Measurements from ENCODE around the gene CAPN2.
A peak's percentile ranks its signal among the peaks of the same experiment; 100 is the strongest.

CAPN2 gene

DNA sequence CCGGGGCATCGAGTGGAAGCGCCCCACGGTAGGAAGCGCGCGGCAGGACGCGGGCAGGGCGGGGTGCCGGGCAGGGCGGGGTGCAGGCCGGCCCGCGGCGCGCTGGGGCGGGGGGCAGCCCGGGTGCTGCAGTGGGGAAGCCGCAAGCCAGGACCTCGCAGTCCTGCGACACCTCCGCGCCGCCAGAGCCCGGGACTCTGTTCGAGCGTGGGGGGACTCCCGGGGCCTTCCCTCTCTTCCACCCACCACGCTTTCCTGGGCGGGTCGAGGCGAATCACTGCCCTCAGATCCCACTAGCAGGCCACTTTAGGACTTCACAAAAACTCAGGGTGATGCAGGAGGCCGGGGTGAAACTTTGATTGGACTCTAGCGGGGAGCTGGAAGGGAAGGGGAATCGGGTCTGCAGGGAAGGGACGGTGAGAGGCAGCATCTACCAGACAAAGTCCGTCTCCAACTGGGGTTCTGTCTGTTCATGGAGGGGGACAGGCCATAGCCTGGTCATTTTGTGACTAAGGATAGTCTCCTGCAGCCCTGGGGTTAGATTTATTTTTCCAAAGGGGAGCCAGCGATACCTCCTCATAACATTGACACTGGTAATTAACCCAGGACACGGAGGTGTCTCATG, 623 bp downstream of the CAPN2 start:
- Histone ChIP-seq H3K27ac (ENCODE audit: low read depth, low read length) (no peak overlapping the region; the same call in 1 of the 2 replicates), H3K4me1 (ENCODE audit: control insufficient read depth, insufficient read depth, low read length) (peaks cover 45% of the 10 kb centered on the region), H3K9me3 (ENCODE audit: control insufficient read depth, insufficient read depth, low read depth, low read length) (no peaks in the 10 kb centered on the region), H3K4me3 (ENCODE audit: low read depth, low read length) (peak overlapping the region; percentile 95), H3K36me3 (ENCODE audit: control insufficient read depth, insufficient read depth, low read length) (peaks cover 2% of the 10 kb centered on the region; the same call in 1 of the 2 replicates), H3K27me3 (ENCODE audit: control insufficient read depth, insufficient read depth, low read length) (peaks cover 55% of the 10 kb centered on the region), H3K9ac (ENCODE audit: low read length) (peak overlapping the region; percentile 97)

DNA sequence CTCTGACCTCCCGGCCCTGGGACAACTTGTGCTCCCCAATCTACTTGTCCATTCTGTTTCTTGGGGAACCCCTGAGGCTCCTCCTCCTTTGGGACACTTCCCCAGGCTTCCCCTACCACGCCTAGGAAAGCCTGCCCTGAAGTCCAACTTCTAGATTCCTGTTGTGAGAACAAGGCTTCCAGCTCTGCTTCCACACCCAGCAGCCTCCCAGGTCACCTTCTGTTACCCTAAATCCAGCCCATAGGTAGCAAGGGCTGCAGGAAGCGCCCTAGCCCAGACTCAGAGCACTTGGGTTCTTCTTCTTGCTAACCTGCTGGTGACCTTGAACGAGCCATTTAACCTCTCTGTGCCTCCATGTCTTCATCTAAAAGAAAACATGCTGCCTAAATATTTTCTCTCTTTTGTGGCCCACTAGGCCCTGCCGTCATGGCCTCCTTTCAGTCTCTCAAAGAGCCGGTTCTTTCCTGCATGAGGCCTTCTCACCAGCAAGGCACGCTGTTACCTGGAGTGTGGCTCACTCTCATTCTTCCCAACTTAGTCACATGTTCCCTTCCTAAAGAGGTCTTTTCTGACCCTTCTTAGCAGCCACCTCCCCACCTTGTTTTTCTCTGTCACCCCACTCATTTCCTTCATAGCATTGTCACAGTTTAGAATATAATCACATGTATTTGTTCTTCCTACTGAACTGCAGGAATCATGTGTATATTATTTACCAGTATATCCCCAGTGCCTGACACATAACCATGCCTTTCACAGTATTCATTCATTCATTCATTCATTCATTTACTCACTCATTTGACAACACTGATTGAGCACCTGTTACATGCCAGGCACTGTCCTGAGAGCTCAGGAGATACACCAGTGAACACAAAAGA, 1.4 kb downstream of the CAPN2 start:
- Histone ChIP-seq H3K27me3 (ENCODE audit: control insufficient read depth, insufficient read depth, low read length) (peaks cover 62% of the 10 kb centered on the region), H3K4me1 (ENCODE audit: control insufficient read depth, insufficient read depth, low read length) (peaks cover 52% of the 10 kb centered on the region), H3K4me3 (ENCODE audit: low read depth, low read length) (peak overlapping the region; percentile 95), H3K9me3 (ENCODE audit: control insufficient read depth, insufficient read depth, low read depth, low read length) (no peaks in the 10 kb centered on the region), H3K36me3 (ENCODE audit: control insufficient read depth, insufficient read depth, low read length) (peaks cover 8% of the 10 kb centered on the region; the same call in 1 of the 2 replicates), H3K27ac (ENCODE audit: low read depth, low read length) (no peak overlapping the region), H3K9ac (ENCODE audit: low read length) (peak overlapping the region; percentile 97)

DNA sequence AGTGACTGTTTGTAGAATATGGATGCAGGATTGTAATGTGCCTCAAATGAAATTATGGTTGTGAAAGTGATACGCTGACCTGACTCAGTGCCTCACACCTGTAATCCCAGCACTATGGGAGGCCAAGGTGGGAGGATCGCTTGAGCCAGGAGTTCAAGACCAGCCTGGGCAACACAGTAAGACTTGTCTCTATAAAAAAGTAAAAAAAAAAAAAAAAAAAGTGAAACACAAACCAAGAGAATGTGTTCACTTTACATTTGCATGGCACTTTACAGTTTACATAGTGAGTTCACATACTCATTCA, 2.0 kb downstream of the CAPN2 start:
- no peaks in the 10 kb centered on the region for H3K9me3 ChIP-seq (ENCODE audit: control insufficient read depth, insufficient read depth, low read depth, low read length)
- peaks cover 8% of the 10 kb centered on the region; the same call in 1 of the 2 replicates for H3K36me3 ChIP-seq (ENCODE audit: control insufficient read depth, insufficient read depth, low read length)
- no peak overlapping the region for H3K27ac ChIP-seq (ENCODE audit: low read depth, low read length)
- H3K27me3 ChIP-seq (ENCODE audit: control insufficient read depth, insufficient read depth, low read length) = peaks cover 63% of the 10 kb centered on the region
- peaks cover 58% of the 10 kb centered on the region for H3K4me1 ChIP-seq (ENCODE audit: control insufficient read depth, insufficient read depth, low read length)
- H3K4me3 ChIP-seq (ENCODE audit: low read depth, low read length) = 0 out of 2 replicates have a peak overlapping the region, but pooled peaks have one; percentile 95
- no peak overlapping the region for H3K9ac ChIP-seq (ENCODE audit: low read length)

DNA sequence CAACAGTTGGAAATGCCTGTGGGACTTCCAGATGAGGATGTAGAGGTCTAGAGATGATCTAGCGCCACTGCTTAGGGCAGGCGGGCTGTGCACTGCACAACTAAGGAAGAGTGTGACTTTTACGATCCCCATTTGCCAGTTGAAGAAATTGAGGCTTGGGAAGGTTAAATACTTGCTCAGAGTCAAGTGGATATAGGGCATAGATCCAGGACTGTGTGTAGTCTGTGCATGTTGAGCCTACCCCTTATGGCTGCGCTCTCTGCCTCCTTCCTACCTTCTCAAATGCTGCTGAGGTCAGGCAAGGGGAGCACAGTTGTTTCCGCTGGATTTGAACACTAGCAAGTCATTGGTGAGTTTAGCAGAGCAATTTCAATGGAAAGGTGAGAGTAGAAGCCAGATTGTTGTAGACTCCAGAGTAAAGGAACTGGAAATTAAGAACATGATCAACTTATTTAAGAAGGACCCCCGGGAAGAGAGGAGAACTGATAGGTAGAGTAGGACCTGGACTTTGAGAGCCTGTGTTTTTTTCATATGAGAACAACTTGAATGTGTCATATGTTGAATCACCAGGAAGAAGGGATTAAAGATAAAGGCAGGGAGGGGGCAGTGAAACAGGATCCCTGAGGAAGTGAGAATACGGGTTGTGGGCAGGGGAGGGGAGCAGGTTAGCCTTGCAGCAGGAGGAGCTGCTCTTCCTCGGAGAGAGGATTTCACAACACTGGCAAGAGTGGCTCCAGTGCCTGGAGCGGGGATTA, 2.7 kb downstream of the CAPN2 start:
- no peaks in the 10 kb centered on the region for H3K9me3 ChIP-seq (ENCODE audit: control insufficient read depth, insufficient read depth, low read depth, low read length)
- peak overlapping the region; percentile 38 for H3K9ac ChIP-seq (ENCODE audit: low read length)
- peaks cover 8% of the 10 kb centered on the region; the same call in 1 of the 2 replicates for H3K36me3 ChIP-seq (ENCODE audit: control insufficient read depth, insufficient read depth, low read length)
- H3K4me1 ChIP-seq (ENCODE audit: control insufficient read depth, insufficient read depth, low read length) = peaks cover 60% of the 10 kb centered on the region
- no peak overlapping the region for H3K27ac ChIP-seq (ENCODE audit: low read depth, low read length)
- peaks cover 70% of the 10 kb centered on the region for H3K27me3 ChIP-seq (ENCODE audit: control insufficient read depth, insufficient read depth, low read length)
- peak overlapping the region; percentile 31; the same call in 1 of the 2 replicates for H3K4me3 ChIP-seq (ENCODE audit: low read depth, low read length)

DNA sequence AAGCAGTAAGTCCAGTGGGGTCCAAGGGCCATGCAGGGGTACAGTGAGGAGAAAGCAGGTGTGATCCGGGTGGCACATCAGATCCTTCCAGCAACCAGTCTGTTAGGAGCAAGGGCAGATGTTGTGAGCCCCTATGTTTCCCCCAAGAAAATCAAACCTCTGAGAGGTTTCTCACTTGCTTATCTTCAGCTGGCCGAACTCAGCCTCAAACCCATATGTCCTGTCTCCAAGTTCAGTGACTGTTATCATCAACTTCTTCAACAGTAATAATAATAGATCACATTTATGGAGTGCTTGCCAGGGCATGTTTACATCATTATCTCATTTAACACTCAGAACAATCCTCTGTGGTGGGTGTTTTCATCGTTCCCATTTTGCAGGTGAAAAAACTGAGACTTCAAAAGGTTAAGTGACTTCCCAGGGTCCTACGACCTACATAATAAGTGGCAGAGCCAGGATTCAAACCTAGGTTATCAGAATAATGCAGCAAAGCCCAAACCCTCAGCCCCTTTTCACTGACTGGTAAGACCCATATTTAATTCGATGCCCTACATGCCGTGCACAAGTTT, 3.3 kb downstream of the CAPN2 start:
- peaks cover 13% of the 10 kb centered on the region for H3K36me3 ChIP-seq (ENCODE audit: control insufficient read depth, insufficient read depth, low read length)
- H3K4me1 ChIP-seq (ENCODE audit: control insufficient read depth, insufficient read depth, low read length) = peaks cover 60% of the 10 kb centered on the region
- H3K27ac ChIP-seq (ENCODE audit: low read depth, low read length) = no peak overlapping the region
- H3K4me3 ChIP-seq (ENCODE audit: low read depth, low read length) = peak overlapping the region; percentile 31; the same call in 1 of the 2 replicates
- H3K27me3 ChIP-seq (ENCODE audit: control insufficient read depth, insufficient read depth, low read length) = peaks cover 76% of the 10 kb centered on the region
- peak overlapping the region; percentile 38 for H3K9ac ChIP-seq (ENCODE audit: low read length)
- H3K9me3 ChIP-seq (ENCODE audit: control insufficient read depth, insufficient read depth, low read depth, low read length) = no peaks in the 10 kb centered on the region

DNA sequence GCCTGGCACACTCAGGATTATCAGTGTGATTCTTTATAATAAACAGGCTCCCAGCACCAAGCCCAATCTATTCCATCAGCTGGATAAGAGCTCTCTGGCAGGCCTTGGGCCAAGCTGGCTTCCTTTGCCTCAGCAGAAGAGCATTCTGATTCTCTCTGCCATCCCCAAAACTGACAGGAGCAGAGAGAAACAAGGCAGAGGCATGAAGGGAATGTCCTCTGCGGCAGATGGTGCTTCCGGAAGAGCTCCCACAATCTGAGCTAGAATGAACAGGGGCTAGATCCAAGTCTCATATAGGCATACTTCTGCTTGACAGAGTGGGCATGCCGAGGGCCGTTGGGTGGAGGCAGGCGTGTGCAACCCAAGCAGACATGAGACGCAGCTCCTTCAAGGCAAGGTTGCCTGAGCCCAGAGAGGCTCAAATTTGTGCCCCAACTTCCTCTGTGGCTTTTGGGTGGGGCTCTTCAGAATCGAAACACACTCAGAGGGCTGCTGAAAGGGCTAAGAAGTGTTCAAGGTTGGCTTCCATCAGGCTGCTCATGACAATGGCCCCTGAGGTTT, 4.0 kb downstream of the CAPN2 start:
- H3K4me1 ChIP-seq (ENCODE audit: control insufficient read depth, insufficient read depth, low read length) = peaks cover 60% of the 10 kb centered on the region
- H3K9ac ChIP-seq (ENCODE audit: low read length) = no peak overlapping the region
- no peak overlapping the region for H3K4me3 ChIP-seq (ENCODE audit: low read depth, low read length)
- no peaks in the 10 kb centered on the region for H3K9me3 ChIP-seq (ENCODE audit: control insufficient read depth, insufficient read depth, low read depth, low read length)
- peaks cover 83% of the 10 kb centered on the region for H3K27me3 ChIP-seq (ENCODE audit: control insufficient read depth, insufficient read depth, low read length)
- H3K36me3 ChIP-seq (ENCODE audit: control insufficient read depth, insufficient read depth, low read length) = peaks cover 20% of the 10 kb centered on the region
- no peak overlapping the region for H3K27ac ChIP-seq (ENCODE audit: low read depth, low read length)

DNA sequence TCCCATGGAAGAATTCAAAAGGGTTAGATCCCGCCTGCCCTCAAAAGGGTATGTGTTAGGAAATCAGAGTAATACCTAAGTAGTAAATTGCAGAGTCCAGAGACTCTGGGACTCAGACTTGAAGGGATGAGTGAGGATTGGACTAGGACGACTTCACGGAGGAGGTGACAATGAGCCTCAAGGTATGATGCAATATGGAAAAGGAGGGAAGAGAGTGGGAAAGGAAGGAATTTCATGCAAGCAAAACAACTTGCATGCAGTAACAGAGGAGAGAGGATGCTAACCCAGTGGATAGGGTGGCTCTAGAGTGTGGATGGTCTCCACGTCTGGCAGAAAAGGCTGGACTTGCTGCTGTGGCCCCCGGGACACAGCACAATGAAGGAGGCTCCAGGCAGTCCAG, 4.8 kb downstream of the CAPN2 start:
- H3K9ac ChIP-seq (ENCODE audit: low read length) = no peak overlapping the region
- peaks cover 25% of the 10 kb centered on the region for H3K36me3 ChIP-seq (ENCODE audit: control insufficient read depth, insufficient read depth, low read length)
- peaks cover 84% of the 10 kb centered on the region for H3K27me3 ChIP-seq (ENCODE audit: control insufficient read depth, insufficient read depth, low read length)

DNA sequence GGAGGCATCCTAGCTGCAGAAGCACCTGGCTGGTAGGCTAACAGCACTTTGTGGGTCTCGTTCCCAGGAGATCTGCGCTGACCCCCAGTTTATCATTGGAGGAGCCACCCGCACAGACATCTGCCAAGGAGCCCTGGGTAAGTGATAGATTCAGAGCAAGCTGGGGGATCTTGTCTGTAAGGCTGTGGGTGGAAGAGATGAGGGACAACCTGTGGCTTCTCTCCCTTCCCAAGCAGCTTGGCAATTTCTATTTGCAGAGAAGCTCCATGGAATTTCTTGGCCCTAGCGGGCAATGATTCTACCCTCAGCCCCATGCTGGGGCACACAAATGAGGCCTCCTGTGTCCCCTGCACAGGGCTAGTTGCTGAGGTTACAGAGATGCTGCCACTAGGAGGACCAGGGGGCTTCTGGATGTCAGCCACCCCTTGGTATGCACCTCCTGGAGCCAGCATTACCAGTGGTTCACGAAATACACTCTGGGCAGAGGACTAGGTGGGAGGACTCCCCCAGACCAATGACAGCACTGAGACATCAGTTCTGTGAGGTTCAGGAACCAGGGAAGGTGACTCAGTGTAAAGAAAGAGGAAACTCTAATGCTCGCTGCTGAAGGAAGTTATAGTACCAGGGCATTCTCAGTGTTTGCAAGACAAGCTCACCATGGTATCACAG, 5.5 kb downstream of the CAPN2 start:
- H3K4me1 ChIP-seq (ENCODE audit: control insufficient read depth, insufficient read depth, low read length) = peaks cover 60% of the 10 kb centered on the region
- no peak overlapping the region for H3K27ac ChIP-seq (ENCODE audit: low read depth, low read length)
- peaks cover 25% of the 10 kb centered on the region for H3K36me3 ChIP-seq (ENCODE audit: control insufficient read depth, insufficient read depth, low read length)
- no peak overlapping the region for H3K4me3 ChIP-seq (ENCODE audit: low read depth, low read length)
- H3K9me3 ChIP-seq (ENCODE audit: control insufficient read depth, insufficient read depth, low read depth, low read length) = no peaks in the 10 kb centered on the region
- H3K9ac ChIP-seq (ENCODE audit: low read length) = no peak overlapping the region
- H3K27me3 ChIP-seq (ENCODE audit: control insufficient read depth, insufficient read depth, low read length) = peaks cover 80% of the 10 kb centered on the region

More for the DNA sequence above, 4.8 kb downstream of the CAPN2 start:
- H3K9me3 ChIP-seq (ENCODE audit: control insufficient read depth, insufficient read depth, low read depth, low read length) = no peaks in the 10 kb centered on the region
- peaks cover 60% of the 10 kb centered on the region for H3K4me1 ChIP-seq (ENCODE audit: control insufficient read depth, insufficient read depth, low read length)
- H3K27ac ChIP-seq (ENCODE audit: low read depth, low read length) = no peak overlapping the region
- no peak overlapping the region for H3K4me3 ChIP-seq (ENCODE audit: low read depth, low read length)

DNA sequence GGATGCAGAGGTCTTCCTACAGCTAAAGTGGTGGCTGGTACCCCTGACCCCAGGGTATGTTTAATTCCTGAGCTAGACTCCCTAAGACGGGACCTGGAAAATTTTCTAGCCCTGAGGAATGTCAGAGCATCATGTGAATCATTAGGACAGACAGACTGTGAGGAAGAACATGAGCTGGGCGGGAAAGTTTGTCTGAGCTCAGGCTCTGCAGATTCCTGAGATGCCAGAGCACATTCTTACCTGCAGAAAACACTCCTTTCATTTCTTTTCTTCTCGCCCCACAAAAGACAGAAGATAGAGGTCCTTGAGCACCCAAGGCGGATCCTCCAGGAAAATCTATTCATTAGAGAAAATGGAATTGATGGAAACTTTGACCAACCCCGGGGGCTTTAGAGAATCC, 6.5 kb downstream of the CAPN2 start:
- Histone ChIP-seq H3K9ac (ENCODE audit: low read length) (no peak overlapping the region), H3K27ac (ENCODE audit: low read depth, low read length) (no peak overlapping the region)

DNA sequence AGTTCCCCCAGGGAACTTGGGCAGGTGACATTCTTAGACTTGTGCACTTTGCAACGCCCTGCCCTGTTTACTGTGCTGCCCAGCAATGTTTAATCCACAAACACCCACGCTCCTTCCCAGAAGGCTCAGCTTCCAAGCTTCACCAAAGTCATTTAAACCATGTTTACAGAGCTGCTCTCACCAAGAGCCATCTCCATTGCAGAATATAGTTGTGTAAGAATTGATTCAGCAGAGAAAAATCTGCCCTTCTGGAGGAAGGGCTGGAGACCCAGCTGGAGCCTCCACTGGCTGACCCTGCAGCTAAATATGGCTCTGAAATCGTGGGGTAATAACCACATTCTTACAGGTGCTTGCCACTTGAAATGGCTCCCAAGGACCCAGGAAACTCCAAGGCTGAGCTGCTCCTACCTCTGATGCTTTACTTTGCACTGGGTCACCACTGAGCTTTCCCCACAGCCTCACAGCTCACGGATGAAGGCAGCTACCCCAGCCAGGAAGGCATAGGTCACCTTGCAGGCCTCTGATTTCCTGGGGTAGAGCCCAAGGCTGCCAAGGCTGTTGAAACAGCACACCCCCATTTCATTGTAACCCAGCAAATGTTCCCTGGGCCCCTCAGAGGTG, 8.7 kb downstream of the CAPN2 start:
- Histone ChIP-seq H3K9ac (ENCODE audit: low read length) (no peak overlapping the region), H3K27ac (ENCODE audit: low read depth, low read length) (no peak overlapping the region), H3K9me3 (ENCODE audit: control insufficient read depth, insufficient read depth, low read depth, low read length) (no peaks in the 10 kb centered on the region), H3K36me3 (ENCODE audit: control insufficient read depth, insufficient read depth, low read length) (peaks cover 31% of the 10 kb centered on the region), H3K27me3 (ENCODE audit: control insufficient read depth, insufficient read depth, low read length) (peaks cover 70% of the 10 kb centered on the region), H3K4me3 (ENCODE audit: low read depth, low read length) (no peak overlapping the region), H3K4me1 (ENCODE audit: control insufficient read depth, insufficient read depth, low read length) (peaks cover 44% of the 10 kb centered on the region)

More for the DNA sequence above, 6.5 kb downstream of the CAPN2 start:
- H3K36me3 ChIP-seq (ENCODE audit: control insufficient read depth, insufficient read depth, low read length) = peaks cover 26% of the 10 kb centered on the region
- peaks cover 77% of the 10 kb centered on the region for H3K27me3 ChIP-seq (ENCODE audit: control insufficient read depth, insufficient read depth, low read length)
- H3K9me3 ChIP-seq (ENCODE audit: control insufficient read depth, insufficient read depth, low read depth, low read length) = no peaks in the 10 kb centered on the region
- H3K4me3 ChIP-seq (ENCODE audit: low read depth, low read length) = no peak overlapping the region
- H3K4me1 ChIP-seq (ENCODE audit: control insufficient read depth, insufficient read depth, low read length) = peaks cover 55% of the 10 kb centered on the region

All from HUES6 (cell line).